IPS-20b (cell line): Measurements from ENCODE around the gene TPP1.

Source experiments
- H3K27ac ChIP-seq: one replicate; pipeline ENCODE4 v1.5.1; 2013; ENCODE audit warnings: low read length
- H3K27me3 ChIP-seq: 2 replicates; pipeline ENCODE4 v1.6.1; 2013; ENCODE audit warnings: mild to moderate bottlenecking, low read length, inconsistent platforms; ENCODE audit not compliant: insufficient read depth
- H3K36me3 ChIP-seq: 2 replicates; pipeline ENCODE4 v1.6.1; 2013; ENCODE audit warnings: low read depth, mild to moderate bottlenecking, inconsistent platforms, low read length, moderate library complexity; ENCODE audit not compliant: insufficient read depth
- H3K4me1 ChIP-seq: 2 replicates; pipeline ENCODE4 v1.6.1; 2013; ENCODE audit warnings: mild to moderate bottlenecking, control low read depth, inconsistent platforms, low read length, moderate library complexity; ENCODE audit not compliant: insufficient read depth
- H3K4me3 ChIP-seq: 2 replicates; pipeline ENCODE4 v1.5.1; 2013; ENCODE audit warnings: mild to moderate bottlenecking, low read length, inconsistent platforms
- H3K9ac ChIP-seq: 2 replicates; pipeline ENCODE4 v1.6.1; 2013; ENCODE audit warnings: low read depth, mild to moderate bottlenecking, inconsistent platforms, low read length, moderate library complexity
- H3K9me3 ChIP-seq: 2 replicates; pipeline ENCODE4 v1.6.1; 2013; ENCODE audit warnings: mild to moderate bottlenecking, low read depth, low read length, inconsistent platforms; ENCODE audit not compliant: insufficient read depth

Gene TPP1

GRCh38 chr11:6563667-6564066, 55.6 kb downstream of the TPP1 start:
- H3K9me3 ChIP-seq = no peaks in the 10 kb centered on the region

GRCh38 chr11:6563121-6563619, 56.1 kb downstream of the TPP1 start:
- Histone ChIP-seq H3K9me3 (no peaks in the 10 kb centered on the region), H3K4me1 (peaks cover under 1% of the 10 kb centered on the region; the same call in 1 of the 2 replicates), H3K36me3 (no peaks in the 10 kb centered on the region), H3K27ac (no peak overlapping the region), H3K4me3 (no peak overlapping the region), H3K27me3 (no peaks in the 10 kb centered on the region), H3K9ac (no peak overlapping the region)

More at GRCh38 chr11:6563667-6564066, 55.6 kb downstream of the TPP1 start:
- H3K27me3 ChIP-seq = no peaks in the 10 kb centered on the region
- H3K36me3 ChIP-seq = no peaks in the 10 kb centered on the region
- peaks cover 2% of the 10 kb centered on the region; the same call in 1 of the 2 replicates for H3K4me1 ChIP-seq
- no peak overlapping the region for H3K4me3 ChIP-seq
- H3K27ac ChIP-seq = no peak overlapping the region
- no peak overlapping the region for H3K9ac ChIP-seq
